Measurements from ENCODE around the gene GPR152. TPM values are rescaled to one million over a fixed set of nuclear protein-coding genes. Genes with fewer than 3 reads are reported as not detected.

Gene GPR152
- polyA plus RNA-seq, 2 of the 4 experiments (the other 2 are of a cell fraction), result not detected

DNA sequence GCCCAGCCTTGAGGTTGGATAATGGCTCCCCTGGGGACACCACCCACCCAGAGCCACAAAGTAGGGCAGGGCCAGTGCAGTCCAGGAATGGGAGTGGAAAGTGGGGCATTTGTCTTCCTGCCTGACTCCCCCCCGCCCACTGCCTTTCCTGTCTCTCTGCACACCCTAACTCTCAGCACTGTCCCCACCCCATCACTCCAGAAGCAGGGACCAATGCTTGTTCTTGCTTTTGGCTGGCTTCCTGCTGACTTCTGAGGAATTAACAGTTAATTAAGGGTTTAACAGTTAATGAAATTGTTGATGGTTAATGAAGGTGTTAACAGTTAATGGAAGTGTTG lies 47.9 kb upstream of the GPR152 start:
- ChIA-PET CTCF (interaction anchor here (0.9 to 1.3 kb wide), 4 partner anchors 99 to 149 kb away, joined by 3 to 5 read pairs (median 3); partner anchors contain the start of gene PPP1CA), POLR2A (no interaction called here)
- no peak for FAIRE-seq
- Histone ChIP-seq H3K9me3 (no peaks in the 10 kb centered on the region), H3K4me3 (no peak overlapping the region), H3K27ac (no peak overlapping the region), H3K4me2 (no peak overlapping the region), H3K4me1 (peaks cover 12% of the 10 kb centered on the region)
- no peak for DNase-seq (ENCODE audit: low read depth in 1 of 2, low spot score in 1 of 2)
- no peak for ATAC-seq
- WGBS (ENCODE audit: missing lambda C conversion rate), result 93% methylated on average over 1 of the region's 1 CpG
- TF ChIP-seq, protein P1, sequence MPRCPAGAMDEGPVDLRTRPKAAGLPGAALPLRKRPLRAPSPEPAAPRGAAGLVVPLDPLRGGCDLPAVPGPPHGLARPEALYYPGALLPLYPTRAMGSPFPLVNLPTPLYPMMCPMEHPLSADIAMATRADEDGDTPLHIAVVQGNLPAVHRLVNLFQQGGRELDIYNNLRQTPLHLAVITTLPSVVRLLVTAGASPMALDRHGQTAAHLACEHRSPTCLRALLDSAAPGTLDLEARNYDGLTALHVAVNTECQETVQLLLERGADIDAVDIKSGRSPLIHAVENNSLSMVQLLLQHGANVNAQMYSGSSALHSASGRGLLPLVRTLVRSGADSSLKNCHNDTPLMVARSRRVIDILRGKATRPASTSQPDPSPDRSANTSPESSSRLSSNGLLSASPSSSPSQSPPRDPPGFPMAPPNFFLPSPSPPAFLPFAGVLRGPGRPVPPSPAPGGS (IDR thresholded peaks at IDR 0.05), result no peak
- TF ChIP-seq, protein P2, sequence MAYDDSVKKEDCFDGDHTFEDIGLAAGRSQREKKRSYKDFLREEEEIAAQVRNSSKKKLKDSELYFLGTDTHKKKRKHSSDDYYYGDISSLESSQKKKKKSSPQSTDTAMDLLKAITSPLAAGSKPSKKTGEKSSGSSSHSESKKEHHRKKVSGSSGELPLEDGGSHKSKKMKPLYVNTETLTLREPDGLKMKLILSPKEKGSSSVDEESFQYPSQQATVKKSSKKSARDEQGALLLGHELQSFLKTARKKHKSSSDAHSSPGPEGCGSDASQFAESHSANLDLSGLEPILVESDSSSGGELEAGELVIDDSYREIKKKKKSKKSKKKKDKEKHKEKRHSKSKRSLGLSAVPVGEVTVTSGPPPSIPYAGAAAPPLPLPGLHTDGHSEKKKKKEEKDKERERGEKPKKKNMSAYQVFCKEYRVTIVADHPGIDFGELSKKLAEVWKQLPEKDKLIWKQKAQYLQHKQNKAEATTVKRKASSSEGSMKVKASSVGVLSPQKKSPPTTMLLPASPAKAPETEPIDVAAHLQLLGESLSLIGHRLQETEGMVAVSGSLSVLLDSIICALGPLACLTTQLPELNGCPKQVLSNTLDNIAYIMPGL (CRISPR knock-in tag; IDR thresholded peaks at IDR 0.05; ENCODE audit: borderline replicate concordance), result no peak
- no peak for TF ChIP-seq HEYL (CRISPR knock-in tag; IDR thresholded peaks at IDR 0.05)
- no peak for TF ChIP-seq NFE2L2 (conservative IDR thresholded peaks at IDR 0.05; ENCODE audit: low read length)
- no peak for TF ChIP-seq HOXA7 (CRISPR knock-in tag; IDR thresholded peaks at IDR 0.05)
- TF ChIP-seq MAZ (IDR thresholded peaks at IDR 0.05; ENCODE audit: borderline replicate concordance, low read depth, low read length), result no peak
- TF ChIP-seq CHD2 (IDR thresholded peaks at IDR 0.05; ENCODE audit: low read length, partially characterized antibody), result no peak
- TF ChIP-seq, protein P3, sequence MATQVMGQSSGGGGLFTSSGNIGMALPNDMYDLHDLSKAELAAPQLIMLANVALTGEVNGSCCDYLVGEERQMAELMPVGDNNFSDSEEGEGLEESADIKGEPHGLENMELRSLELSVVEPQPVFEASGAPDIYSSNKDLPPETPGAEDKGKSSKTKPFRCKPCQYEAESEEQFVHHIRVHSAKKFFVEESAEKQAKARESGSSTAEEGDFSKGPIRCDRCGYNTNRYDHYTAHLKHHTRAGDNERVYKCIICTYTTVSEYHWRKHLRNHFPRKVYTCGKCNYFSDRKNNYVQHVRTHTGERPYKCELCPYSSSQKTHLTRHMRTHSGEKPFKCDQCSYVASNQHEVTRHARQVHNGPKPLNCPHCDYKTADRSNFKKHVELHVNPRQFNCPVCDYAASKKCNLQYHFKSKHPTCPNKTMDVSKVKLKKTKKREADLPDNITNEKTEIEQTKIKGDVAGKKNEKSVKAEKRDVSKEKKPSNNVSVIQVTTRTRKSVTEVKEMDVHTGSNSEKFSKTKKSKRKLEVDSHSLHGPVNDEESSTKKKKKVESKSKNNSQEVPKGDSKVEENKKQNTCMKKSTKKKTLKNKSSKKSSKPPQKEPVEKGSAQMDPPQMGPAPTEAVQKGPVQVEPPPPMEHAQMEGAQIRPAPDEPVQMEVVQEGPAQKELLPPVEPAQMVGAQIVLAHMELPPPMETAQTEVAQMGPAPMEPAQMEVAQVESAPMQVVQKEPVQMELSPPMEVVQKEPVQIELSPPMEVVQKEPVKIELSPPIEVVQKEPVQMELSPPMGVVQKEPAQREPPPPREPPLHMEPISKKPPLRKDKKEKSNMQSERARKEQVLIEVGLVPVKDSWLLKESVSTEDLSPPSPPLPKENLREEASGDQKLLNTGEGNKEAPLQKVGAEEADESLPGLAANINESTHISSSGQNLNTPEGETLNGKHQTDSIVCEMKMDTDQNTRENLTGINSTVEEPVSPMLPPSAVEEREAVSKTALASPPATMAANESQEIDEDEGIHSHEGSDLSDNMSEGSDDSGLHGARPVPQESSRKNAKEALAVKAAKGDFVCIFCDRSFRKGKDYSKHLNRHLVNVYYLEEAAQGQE (IDR thresholded peaks at IDR 0.05), result no peak
- TF ChIP-seq POLR2A (IDR thresholded peaks at IDR 0.05; ENCODE audit: low read length), result no peak
- TF ChIP-seq MAX (IDR thresholded peaks at IDR 0.05), result no peak
- TF ChIP-seq ZSCAN20 (CRISPR knock-in tag; IDR thresholded peaks at IDR 0.05), result no peak
- TF ChIP-seq ESRRA (IDR thresholded peaks at IDR 0.05; ENCODE audit: borderline replicate concordance, low read length), result no peak
- TF ChIP-seq, protein P4, sequence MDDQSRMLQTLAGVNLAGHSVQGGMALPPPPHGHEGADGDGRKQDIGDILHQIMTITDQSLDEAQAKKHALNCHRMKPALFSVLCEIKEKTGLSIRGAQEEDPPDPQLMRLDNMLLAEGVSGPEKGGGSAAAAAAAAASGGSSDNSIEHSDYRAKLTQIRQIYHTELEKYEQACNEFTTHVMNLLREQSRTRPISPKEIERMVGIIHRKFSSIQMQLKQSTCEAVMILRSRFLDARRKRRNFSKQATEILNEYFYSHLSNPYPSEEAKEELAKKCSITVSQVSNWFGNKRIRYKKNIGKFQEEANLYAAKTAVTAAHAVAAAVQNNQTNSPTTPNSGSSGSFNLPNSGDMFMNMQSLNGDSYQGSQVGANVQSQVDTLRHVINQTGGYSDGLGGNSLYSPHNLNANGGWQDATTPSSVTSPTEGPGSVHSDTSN (IDR thresholded peaks at IDR 0.05), result no peak
- TF ChIP-seq, protein P5, sequence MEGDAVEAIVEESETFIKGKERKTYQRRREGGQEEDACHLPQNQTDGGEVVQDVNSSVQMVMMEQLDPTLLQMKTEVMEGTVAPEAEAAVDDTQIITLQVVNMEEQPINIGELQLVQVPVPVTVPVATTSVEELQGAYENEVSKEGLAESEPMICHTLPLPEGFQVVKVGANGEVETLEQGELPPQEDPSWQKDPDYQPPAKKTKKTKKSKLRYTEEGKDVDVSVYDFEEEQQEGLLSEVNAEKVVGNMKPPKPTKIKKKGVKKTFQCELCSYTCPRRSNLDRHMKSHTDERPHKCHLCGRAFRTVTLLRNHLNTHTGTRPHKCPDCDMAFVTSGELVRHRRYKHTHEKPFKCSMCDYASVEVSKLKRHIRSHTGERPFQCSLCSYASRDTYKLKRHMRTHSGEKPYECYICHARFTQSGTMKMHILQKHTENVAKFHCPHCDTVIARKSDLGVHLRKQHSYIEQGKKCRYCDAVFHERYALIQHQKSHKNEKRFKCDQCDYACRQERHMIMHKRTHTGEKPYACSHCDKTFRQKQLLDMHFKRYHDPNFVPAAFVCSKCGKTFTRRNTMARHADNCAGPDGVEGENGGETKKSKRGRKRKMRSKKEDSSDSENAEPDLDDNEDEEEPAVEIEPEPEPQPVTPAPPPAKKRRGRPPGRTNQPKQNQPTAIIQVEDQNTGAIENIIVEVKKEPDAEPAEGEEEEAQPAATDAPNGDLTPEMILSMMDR (IDR thresholded peaks at IDR 0.05), result no peak
- TF ChIP-seq E2F6 (IDR thresholded peaks at IDR 0.05; ENCODE audit: borderline replicate concordance, low read depth), result no peak
- no peak for TF ChIP-seq FOSB (CRISPR knock-in tag; IDR thresholded peaks at IDR 0.05)
- no peak for TF ChIP-seq RAD21 (conservative IDR thresholded peaks at IDR 0.05 in 1 of 2, IDR thresholded peaks at IDR 0.05 in 1 of 2)
- TF ChIP-seq EHF (CRISPR knock-in tag; IDR thresholded peaks at IDR 0.05), result no peak

Data from A549 (cell line).